Ammon's horn (tissue), 1 donor: ENCODE results near the gene USP40.

ENCODE experiments used
- DNase-seq: peaks from one replicate; pipeline ENCODE4 v3.0.0-alpha.2; 2016; ENCODE audit warnings: low spot score

The USP40 gene

GRCh38 chr2:233474308-233475160 is 92.0 kb downstream of the USP40 start:
- DNase-seq = no peak

DNA sequence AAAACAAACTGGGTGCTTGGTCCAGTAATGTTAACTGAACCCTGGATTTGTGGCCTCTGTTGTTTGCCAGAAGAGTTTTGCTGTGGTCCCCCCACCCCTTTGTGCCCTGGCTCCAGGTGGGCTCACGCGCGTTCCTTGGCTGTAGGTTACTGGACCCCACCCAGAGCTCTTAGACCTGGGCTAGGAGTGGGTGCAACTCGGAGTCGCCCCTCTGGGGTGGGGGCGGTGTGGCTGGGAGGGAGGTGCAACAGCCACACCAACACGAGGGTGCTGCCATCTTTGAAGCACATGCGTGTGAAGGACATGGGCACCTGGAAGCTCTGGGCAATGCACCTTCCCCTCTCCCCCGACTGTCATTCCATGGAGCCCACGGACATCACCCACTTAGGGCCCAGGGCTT is 92.7 kb downstream of the USP40 start:
- DNase-seq = no peak

DNA sequence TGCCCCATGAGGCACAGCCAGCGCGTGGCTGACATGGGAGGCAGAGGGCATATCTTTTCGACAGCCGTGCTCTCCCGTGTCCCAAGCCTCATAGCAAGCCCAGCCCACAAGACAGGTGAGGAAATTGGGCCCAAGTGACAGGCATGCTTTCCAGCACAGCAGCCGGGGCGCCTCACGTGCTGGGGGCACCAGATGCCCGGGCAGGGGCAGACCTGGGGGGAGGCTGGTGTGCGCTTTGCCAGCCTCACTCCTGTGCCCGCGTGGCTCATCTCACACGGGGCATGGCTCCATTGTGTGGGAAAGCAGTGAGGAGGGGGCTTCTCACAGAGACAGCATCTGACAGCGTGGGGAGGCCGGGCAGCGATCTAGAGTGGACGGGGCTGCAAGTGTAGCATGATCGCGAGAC is 93.2 kb downstream of the USP40 start:
- DNase-seq = no peak

- no peak for DNase-seq
Observed at GRCh38 chr2:233471291-233472035, 95.1 kb downstream of the USP40 start.

GRCh38 chr2:233470839-233471238 is 95.7 kb downstream of the USP40 start:
- DNase-seq = no peak

DNA sequence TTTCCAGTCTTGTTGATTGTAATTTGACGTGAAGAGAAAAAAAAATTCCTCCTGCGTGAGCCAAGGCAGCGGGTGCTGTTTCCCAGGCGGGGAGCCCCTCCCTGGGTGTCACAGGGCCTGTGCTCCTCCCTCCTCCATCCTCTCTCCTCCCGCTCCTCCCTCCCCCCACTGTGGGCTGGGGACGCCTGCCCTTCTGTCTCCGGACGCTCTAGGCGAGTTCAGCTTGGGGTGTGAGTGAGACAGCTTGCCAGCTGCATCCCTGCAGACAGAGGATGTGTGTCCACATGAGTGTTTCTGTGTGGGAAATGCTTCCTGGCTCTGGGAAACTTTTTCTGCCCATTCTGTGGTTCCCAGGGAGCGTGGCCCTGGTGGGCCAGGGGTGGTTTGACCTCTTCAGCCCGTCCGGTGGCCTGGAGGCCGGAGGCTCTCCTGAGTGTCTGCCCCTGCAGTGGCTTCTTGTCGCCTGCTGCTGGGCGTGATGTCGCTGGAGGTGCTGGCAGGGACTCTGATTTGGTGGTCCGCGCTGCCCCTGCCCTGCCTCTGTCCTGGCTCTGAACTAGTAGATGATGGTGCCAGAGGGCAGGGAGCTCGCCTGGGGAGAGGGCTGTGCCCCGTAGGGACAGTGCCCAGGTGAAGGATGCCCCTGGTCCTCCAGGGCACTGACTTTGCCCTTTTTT is 96.4 kb downstream of the USP40 start:
- DNase-seq = peak; percentile 95

DNA sequence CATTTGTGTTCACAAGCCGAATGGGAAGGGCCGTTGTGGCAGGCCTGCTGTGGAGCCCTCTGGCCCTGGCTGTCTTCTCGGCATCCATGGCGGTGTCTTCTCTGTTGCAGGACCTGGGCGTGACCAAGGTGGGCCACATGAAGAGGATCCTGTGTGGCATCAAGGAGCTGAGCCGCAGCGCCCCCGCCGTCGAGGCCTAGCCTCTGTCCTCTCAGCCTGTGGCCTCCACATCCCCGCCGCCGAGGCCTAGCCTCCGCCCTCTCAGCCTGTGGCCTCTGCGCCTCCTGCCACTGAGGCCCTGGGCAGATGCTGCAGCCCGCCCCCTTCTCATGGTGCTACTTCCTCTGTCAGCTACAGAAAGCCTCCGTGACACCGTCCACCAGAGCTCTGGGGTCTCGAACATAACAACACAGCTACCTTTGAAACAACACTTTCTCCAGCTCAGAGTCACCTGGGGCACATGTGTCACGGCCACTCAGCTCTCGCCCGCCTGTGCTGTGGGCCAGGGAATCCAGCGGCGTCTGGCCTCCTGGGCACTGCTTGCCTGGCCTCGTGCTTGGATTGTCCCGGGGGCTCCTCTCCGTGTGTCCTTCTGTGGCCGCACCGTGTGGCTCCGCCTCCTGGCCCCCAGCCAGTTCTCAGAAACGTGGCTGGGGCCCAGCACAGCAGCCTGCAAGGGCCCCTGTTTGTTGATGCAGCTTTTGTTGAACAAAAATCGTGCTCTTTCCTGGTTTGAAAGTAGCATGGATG is 97.1 kb downstream of the USP40 start:
- DNase-seq = peak; percentile 73

GRCh38 chr2:233468741-233469110 is 97.9 kb downstream of the USP40 start:
- DNase-seq = no peak

DNA sequence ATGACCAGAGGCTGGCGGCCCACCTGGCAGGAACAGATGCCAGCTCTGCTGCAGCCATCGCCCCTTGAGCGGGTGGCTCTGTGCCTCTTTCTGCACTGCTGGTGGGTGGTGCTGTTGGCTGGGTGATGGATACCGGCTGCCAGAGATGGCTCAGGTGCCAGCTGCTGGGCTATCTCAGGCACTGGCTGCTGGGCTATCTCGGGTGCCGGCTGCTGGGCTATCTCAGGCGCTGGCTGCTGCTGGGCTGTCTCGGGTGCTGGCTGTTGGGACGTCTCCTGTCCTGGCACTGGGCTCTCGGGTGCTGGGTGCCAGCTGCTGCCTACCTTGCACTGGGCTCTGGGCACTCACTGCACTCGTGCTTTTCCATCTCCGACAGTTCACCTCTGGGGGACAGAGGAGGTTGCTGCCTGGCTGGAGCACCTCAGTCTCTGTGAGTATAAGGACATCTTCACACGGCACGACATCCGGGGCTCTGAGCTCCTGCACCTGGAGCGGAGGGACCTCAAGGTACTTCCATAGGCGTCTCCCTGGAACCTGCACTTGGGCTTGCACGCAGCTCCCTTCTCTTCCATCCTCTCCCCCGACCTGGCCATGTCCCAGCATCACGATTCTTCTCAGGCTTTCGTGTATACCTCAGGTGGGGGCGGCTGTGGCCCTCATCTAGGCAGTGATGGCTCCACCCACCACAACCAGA is 98.4 kb downstream of the USP40 start:
- no peak for DNase-seq

DNA sequence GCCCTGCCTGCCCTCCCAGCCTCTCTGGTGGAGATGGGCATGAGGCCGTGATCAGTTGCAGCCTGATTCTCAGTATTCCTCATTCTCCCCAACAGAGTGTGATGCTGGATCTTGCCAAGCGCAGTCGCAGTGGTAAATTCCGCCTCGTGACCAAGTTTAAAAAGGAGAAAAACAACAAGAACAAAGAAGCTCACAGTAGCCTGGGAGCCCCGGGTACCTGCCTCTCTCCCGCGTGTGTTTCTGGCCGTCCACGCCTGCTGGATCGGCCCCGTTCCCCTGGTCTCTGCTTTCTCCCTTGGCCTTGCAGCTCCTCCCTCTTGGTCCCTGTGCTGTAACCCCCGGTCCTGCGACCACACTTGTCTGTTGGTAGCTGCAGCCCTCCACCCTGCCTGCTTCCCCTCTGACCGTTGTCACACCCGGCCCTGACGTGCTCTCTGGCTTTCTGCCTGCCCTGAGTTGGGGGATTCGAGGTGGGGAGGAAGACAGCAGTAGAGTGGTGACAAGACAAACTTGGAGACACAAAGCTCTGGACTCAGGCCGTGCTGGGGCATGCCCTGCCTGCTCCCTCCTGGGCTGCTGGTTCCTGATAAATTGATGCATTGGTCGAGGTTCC is 99.5 kb downstream of the USP40 start:
- DNase-seq = peak; percentile 77

DNA sequence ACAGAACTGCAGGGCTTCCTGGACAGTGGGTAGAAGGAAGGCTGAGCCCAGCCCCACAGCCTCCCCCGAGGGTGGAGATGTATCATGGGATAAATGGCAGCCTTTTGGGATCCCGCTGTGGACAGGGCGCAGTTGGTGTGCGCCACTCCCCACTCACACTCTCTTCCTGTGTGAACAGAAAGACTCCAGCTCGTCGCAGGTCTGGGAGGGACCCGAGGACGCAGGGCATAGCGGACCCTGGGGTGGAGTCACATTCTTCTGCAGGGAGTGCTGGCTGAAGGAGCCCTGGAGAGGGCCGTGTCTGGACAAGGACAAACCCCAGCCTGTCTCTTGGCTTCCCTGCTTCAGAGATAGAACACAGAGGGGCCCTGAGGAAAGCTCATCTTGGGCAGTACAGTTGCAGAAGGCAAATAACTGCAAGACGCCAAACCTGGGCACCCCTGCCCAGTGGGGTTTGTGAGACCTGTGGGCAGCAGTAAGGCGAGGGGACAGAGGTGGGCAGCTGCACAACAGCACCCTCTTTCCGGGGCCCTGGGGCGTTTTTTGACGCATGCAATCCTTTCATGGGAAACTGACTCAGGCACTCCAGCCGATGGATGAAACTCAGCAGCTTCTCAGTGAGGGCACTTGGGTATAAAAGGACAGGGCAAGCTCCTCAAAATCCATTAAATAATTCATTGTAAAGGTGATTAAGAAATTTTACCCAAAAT is 101.9 kb downstream of the USP40 start:
- no peak for DNase-seq

DNA sequence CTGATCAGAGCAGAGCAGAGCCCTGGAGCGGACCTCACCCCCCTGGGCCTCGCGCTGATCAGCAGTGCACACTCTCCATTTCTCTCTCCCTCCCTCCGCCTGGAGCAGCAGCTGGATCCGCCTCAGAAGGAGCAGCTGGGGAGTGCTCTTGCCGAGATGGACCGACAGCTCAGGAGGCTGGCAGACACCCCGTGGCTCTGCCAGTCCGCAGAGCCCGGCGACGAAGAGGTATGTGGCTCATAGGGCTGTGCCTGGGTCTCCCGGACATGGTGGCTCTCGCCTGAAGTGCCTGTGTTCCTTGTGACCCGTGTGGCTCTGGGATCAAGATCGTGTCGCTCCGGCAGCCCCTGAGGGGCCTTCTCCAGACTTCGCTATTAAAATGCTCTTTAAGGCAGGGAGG is 102.5 kb downstream of the USP40 start:
- DNase-seq = no peak

DNA sequence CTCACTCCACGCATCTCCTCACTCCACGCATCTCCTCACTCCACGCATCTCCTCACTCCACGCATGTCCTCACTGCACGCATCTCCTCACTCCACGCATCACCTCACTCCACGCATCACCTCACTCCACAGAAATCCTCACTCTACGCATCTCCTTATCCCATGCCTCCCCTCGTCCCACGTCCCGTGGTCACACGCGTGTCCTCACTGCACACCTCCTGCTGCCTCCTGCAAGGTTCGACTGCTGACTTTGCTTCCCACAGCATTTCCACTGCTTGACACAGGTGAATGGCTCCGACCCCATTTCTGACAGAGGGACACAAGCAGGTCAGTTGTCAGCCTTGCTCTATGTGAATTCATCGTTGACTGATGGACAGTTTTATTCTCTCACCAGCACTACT is 103.0 kb downstream of the USP40 start:
- no peak for DNase-seq

DNA sequence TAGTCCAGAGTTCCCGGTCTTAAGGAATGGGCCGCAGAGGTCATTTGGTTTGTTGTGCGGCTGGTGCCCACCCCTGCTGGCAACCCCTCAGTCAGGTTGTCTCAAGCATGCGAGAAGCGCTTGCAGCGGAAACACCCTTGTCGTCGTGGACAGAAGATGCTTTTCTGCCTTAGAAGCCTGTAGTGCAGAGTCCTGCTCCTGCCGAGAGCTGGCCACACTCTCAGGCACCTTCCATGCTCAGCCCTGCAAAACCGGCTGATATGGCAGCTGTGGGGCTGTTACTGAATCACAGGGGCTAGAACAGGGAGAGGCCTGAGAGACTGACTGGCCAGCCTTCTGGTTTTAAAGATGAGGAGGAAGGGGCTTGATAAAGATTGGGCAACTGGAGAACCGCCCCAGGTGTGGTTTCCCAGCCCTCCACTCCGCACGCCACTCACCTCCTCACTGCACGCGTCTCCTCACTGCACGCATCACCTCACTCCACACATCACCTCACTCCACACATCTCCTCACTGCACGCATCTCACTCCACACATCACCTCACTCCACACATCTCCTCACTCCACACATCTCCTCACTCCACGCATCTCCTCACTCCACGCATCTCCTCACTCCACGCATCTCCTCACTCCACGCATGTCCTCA is 103.6 kb downstream of the USP40 start:
- DNase-seq = no peak

GRCh38 chr2:233462202-233462785 is 104.3 kb downstream of the USP40 start:
- no peak for DNase-seq

DNA sequence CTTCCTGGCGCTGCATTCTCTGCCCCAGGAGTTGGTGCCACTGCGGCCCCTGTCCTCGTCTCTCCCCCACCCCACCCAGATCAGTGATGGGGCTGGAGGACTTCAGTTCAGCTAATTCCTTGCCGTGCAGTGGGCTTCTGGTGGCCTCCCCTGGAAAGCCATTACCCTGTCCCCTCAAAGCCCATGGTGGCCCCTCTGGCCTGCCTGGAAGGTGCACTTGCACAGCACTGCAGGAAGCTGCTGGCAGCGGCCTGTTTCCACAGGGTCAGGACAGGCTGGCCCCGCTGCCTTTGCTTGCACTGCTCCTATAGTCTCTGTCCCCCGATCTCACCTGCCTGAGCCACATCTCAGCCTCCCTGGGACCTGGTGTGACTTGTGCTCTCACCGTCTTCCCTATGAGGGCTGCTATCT is 105.1 kb downstream of the USP40 start:
- DNase-seq = no peak

GRCh38 chr2:233460726-233461441 is 105.7 kb downstream of the USP40 start:
- peak; percentile 49 for DNase-seq

DNA sequence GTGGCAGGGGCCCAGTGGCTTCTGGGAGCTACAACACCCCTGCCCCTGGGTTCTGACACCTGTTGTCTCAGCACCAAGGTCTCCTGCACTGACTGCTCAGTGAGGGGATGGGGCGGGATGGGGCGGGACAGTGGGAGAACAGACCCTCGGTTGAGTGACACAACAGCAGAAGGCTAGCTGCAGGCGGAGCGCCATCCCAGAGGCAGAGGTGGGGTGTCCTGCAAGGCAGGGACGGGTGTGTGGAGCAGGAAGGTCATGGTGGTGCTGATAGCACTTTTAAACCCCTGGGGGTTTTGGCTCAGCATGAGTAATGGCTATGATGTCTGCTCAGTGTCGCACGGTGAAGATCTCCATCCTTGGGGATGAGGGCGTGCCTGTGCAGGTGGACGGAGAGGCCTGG is 107.2 kb downstream of the USP40 start:
- DNase-seq = no peak

GRCh38 chr2:233458826-233459225 is 107.8 kb downstream of the USP40 start:
- DNase-seq = no peak
